H9 (cell line): Measurements from ENCODE around the gene VDR. TPM values are rescaled to one million over a fixed set of nuclear protein-coding genes. Genes with fewer than 3 reads are reported as not detected.

Source experiments
- DNase-seq: peaks from one replicate; pipeline ENCODE4 v3.0.0-alpha.2; 2017
- H2AFZ ChIP-seq: one replicate; pipeline ENCODE4 v1.6.1; 2013; ENCODE audit warnings: mild to moderate bottlenecking, low read length, control low read depth, moderate library complexity
- H2AK5ac ChIP-seq: 2 replicates; pipeline ENCODE4 v1.6.1; 2013; ENCODE audit warnings: low read length, control low read depth, mixed read lengths; ENCODE audit not compliant: insufficient read length
- H2BK120ac ChIP-seq: one replicate; pipeline ENCODE4 v1.6.1; 2013; ENCODE audit warnings: low read depth, mild to moderate bottlenecking, low read length, control low read depth, inconsistent platforms; ENCODE audit not compliant: poor library complexity, severe bottlenecking
- H2BK12ac ChIP-seq: 2 replicates; pipeline ENCODE4 v1.6.1; 2013; ENCODE audit warnings: low read length, control low read depth, mixed read lengths, low read depth; ENCODE audit not compliant: insufficient read length
- H2BK15ac ChIP-seq: 2 replicates; pipeline ENCODE4 v1.6.1; 2013; ENCODE audit warnings: low read depth, low read length, control low read depth
- H2BK20ac ChIP-seq: one replicate; pipeline ENCODE4 v1.6.1; 2013; ENCODE audit warnings: low read depth, mild to moderate bottlenecking, low read length, control low read depth, inconsistent platforms; ENCODE audit not compliant: poor library complexity, severe bottlenecking
- H2BK5ac ChIP-seq: 2 replicates; pipeline ENCODE4 v1.6.1; 2013; ENCODE audit warnings: low read length, control low read depth, mixed read lengths; ENCODE audit not compliant: insufficient read length
- H3K14ac ChIP-seq: 2 replicates; pipeline ENCODE4 v1.6.1; 2013; ENCODE audit warnings: low read length, control low read depth; ENCODE audit not compliant: insufficient read depth
- H3K18ac ChIP-seq: 2 replicates; pipeline ENCODE4 v1.6.1; 2013; ENCODE audit warnings: low read depth, mild to moderate bottlenecking, mixed read lengths, low read length, control low read depth; ENCODE audit not compliant: insufficient read length
- H3K23ac ChIP-seq: 2 replicates; pipeline ENCODE4 v1.6.1; 2013; ENCODE audit warnings: low read length, control low read depth, mixed read lengths, low read depth; ENCODE audit not compliant: insufficient read length
- H3K23me2 ChIP-seq: 2 replicates; pipeline ENCODE4 v1.6.1; 2013; ENCODE audit warnings: low read depth, mild to moderate bottlenecking, mixed read lengths, low read length, control low read depth; ENCODE audit not compliant: insufficient read length, poor library complexity, severe bottlenecking
- H3K27ac ChIP-seq: 2 replicates; pipeline ENCODE4 v1.5.1; 2013; ENCODE audit warnings: low read length, control low read depth, mixed read lengths, low read depth; ENCODE audit not compliant: insufficient read length
- H3K27me3 ChIP-seq: 2 replicates; pipeline ENCODE4 v1.6.1; 2013; ENCODE audit warnings: low read length, control low read depth, inconsistent platforms; ENCODE audit not compliant: insufficient read depth
- H3K4ac ChIP-seq: 2 replicates; pipeline ENCODE4 v1.6.1; 2013; ENCODE audit warnings: low read depth, mild to moderate bottlenecking, control low read depth, inconsistent platforms, low read length, moderate library complexity
- H3K4me1 ChIP-seq: 2 replicates; pipeline ENCODE4 v1.6.1; 2013; ENCODE audit warnings: low read length, control low read depth, inconsistent platforms; ENCODE audit not compliant: insufficient read depth
- H3K4me2 ChIP-seq: 2 replicates; pipeline ENCODE4 v1.6.1; 2013; ENCODE audit warnings: low read length, control low read depth, mixed read lengths; ENCODE audit not compliant: insufficient read length, insufficient read depth
- H3K56ac ChIP-seq: 2 replicates; pipeline ENCODE4 v1.6.1; 2013; ENCODE audit warnings: low read depth, mild to moderate bottlenecking, mixed read lengths, low read length, control low read depth; ENCODE audit not compliant: insufficient read length
- H3K79me1 ChIP-seq: 2 replicates; pipeline ENCODE4 v1.6.1; 2013; ENCODE audit warnings: low read depth, mild to moderate bottlenecking, moderate library complexity, low read length, control low read depth, inconsistent platforms; ENCODE audit not compliant: insufficient read depth, poor library complexity, severe bottlenecking
- H3K79me2 ChIP-seq: 2 replicates; pipeline ENCODE4 v1.6.1; 2013; ENCODE audit warnings: low read length, control low read depth, inconsistent platforms; ENCODE audit not compliant: insufficient read depth
- H3K9ac ChIP-seq: 2 replicates; pipeline ENCODE4 v1.6.1; 2013; ENCODE audit warnings: low read length, control low read depth, mixed read lengths; ENCODE audit not compliant: insufficient read length; ENCODE audit errors: extremely low read depth
- H3K9me3 ChIP-seq: one replicate; pipeline ENCODE4 v1.6.1; 2013; ENCODE audit warnings: low read depth, low read length, inconsistent platforms; ENCODE audit not compliant: control insufficient read depth
- H3T11ph ChIP-seq: one replicate; pipeline ENCODE4 v1.6.1; 2013; ENCODE audit warnings: mild to moderate bottlenecking, low read length, control low read depth, inconsistent platforms
- H4K20me1 ChIP-seq: one replicate; pipeline ENCODE4 v1.6.1; 2013; ENCODE audit not compliant: control insufficient read depth, insufficient read length, insufficient read depth
- H4K5ac ChIP-seq: 2 replicates; pipeline ENCODE4 v1.6.1; 2013; ENCODE audit warnings: low read depth, mild to moderate bottlenecking, mixed read lengths, low read length, control low read depth; ENCODE audit not compliant: insufficient read length
- H4K8ac ChIP-seq: replicated peaks from 2 replicates; pipeline ENCODE4 v1.6.1; 2013; ENCODE audit warnings: low read length, control low read depth, mixed read lengths, low read depth; ENCODE audit not compliant: insufficient read length
- H4K91ac ChIP-seq: 2 replicates; pipeline ENCODE4 v1.6.1; 2013; ENCODE audit warnings: low read depth, mild to moderate bottlenecking, moderate library complexity, mixed read lengths, low read length, control low read depth; ENCODE audit not compliant: insufficient read length
- H3K27ac Mint-ChIP-seq, 3 experiments: 2 replicates in 2 of 3; 3 replicates in 1 of 3; pipeline ENCODE4 v1.8.0; 2020 to 2021; ENCODE audit warnings: mixed read lengths in 3 of 3, mild to moderate bottlenecking in 1 of 3, moderate library complexity in 1 of 3
- H3K27me3 Mint-ChIP-seq: 2 replicates; pipeline ENCODE4 v1.8.0; 2021; ENCODE audit warnings: low read depth, mild to moderate bottlenecking, moderate library complexity, mixed read lengths
- H3K36me3 Mint-ChIP-seq, 3 experiments: 2 replicates in 2 of 3; 3 replicates in 1 of 3; pipeline ENCODE4 v1.8.0; 2020 to 2021; ENCODE audit warnings: low read depth in 3 of 3, mixed read lengths in 3 of 3; ENCODE audit not compliant: insufficient read depth in 1 of 3
- H3K4me1 Mint-ChIP-seq, 2 experiments: 2 replicates each; pipeline ENCODE4 v1.8.0; 2020; ENCODE audit warnings: mixed read lengths in 2 of 2
- H3K4me3 Mint-ChIP-seq, 2 experiments: 2 replicates in 1 of 2; 3 replicates in 1 of 2; pipeline ENCODE4 v1.8.0; 2020 to 2021; ENCODE audit warnings: mild to moderate bottlenecking in 2 of 2, mixed read lengths in 2 of 2, moderate library complexity in 1 of 2
- H3K9me3 Mint-ChIP-seq, 2 experiments: 2 replicates in 1 of 2; 3 replicates in 1 of 2; pipeline ENCODE4 v1.8.0; 2020; ENCODE audit warnings: mild to moderate bottlenecking in 2 of 2, mixed read lengths in 2 of 2, moderate library complexity in 1 of 2
- WGBS: extraction: QIAGEN DNeasy Blood & Tissue Kit; methylation state at CpG from one replicate; pipeline ENCODE4 v1.1.7; 2013; ENCODE audit warnings: missing lambda C conversion rate, low lambda C conversion rate, mixed read lengths; ENCODE audit not compliant: insufficient read length; ENCODE audit errors: extremely low coverage; 5-methylcytosine and 5-hydroxymethylcytosine counted together
- total RNA-seq: library from RNA; stranded (reverse); gene quantifications from 2 replicates; pipeline ENCODE4 v1.2.1, GENCODE V29; 2021
- TF ChIP-seq, protein P1 (sequence below): fragments of 200-600 bp; sonication (generic); conservative IDR thresholded peaks from 3 replicates; pipeline ENCODE4 v1.8.0; 2021; ENCODE audit warnings: antibody characterized with exemption, mild to moderate bottlenecking

The VDR gene
- total RNA-seq, 1 experiment from 2014 or later = 0.61 TPM

DNA sequence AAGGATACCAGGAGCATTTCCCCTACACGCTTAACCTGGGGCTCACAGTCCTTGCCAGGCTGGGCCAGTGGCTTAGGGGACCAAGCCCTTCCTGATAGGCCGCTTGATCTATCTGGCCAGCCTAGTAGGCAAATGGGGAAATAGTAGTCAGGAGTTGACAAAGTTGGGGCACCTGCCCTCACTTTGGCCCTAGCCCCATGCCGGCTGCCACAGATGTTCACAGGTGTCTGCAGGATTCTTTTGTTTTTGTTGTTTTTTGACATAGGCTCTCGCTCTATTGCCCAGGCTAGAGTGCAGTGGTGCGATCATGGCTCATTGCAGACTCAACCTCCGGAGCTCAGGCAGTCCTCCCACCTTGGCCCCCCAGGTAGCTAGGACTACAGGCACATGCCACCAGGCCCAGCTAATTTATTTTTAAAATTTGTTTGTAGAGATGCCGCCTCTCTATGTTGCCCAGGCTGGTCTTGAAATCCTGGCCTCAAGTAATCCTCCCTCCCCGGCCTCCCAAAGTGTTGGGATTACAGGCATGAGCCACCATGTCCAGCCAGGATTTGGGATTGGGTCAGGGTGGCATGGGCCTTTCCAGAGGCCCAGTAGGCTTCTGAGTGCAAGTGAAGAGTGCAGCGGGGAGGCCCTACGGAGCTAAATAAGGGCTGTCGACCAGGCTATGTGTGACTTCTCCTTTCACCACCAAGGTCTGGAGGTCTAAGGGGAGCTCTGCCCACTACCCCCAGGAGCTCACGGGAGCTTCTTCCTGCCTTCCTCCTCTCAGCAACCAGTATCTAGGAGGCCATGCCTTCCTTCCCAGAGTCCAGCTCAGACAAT lies 69.6 kb downstream of the VDR start:
- no peak overlapping the region for H2AK5ac ChIP-seq
- no peak overlapping the region for H4K8ac ChIP-seq
- H2BK20ac ChIP-seq = no peak overlapping the region
- no peak overlapping the region for H3K4ac ChIP-seq
- no peak overlapping the region for H3K23ac ChIP-seq
- H3K9ac ChIP-seq = no peak overlapping the region
- H3K23me2 ChIP-seq = no peaks in the 10 kb centered on the region
- H4K20me1 ChIP-seq = no peaks in the 10 kb centered on the region
- Mint-ChIP-seq H3K27me3 (peaks cover 7% of the 10 kb centered on the region), H3K4me3 (no peak overlapping the region; a peak in 1 of 5 replicates), H3K4me1 (peaks cover 18 to 35% of the 10 kb centered on the region in 2 experiments), H3K27ac (no peak overlapping the region; a peak in 1 of 7 replicates), H3K36me3 (no peaks in the 10 kb centered on the region), H3K9me3 (no peaks in the 10 kb centered on the region; a peak in 3 of 5 replicates)
- no peaks in the 10 kb centered on the region for H3K9me3 ChIP-seq
- H3K4me2 ChIP-seq = no peak overlapping the region
- no peaks in the 10 kb centered on the region for H3K79me2 ChIP-seq
- no peak overlapping the region for H2BK15ac ChIP-seq
- no peak overlapping the region for H4K5ac ChIP-seq
- no peak overlapping the region for H3K18ac ChIP-seq
- H4K91ac ChIP-seq = no peak overlapping the region
- H2BK120ac ChIP-seq = no peak overlapping the region
- peak; percentile 28 for DNase-seq
- H2BK12ac ChIP-seq = no peak overlapping the region
- no CpG with 5 or more reads among the region's 12 CpGs for WGBS
- H3K27me3 ChIP-seq = no peaks in the 10 kb centered on the region
- peaks cover 4% of the 10 kb centered on the region; the same call in 1 of the 2 replicates for H3K4me1 ChIP-seq
- no peak overlapping the region for H3K27ac ChIP-seq
- H3K14ac ChIP-seq = no peak overlapping the region; the same call in 1 of the 2 replicates
- H2AFZ ChIP-seq = no peak overlapping the region
- H3K79me1 ChIP-seq = no peaks in the 10 kb centered on the region
- H3K56ac ChIP-seq = no peak overlapping the region
- no peak overlapping the region for H2BK5ac ChIP-seq
- H3T11ph ChIP-seq = no peak overlapping the region
- TF ChIP-seq, protein P1, sequence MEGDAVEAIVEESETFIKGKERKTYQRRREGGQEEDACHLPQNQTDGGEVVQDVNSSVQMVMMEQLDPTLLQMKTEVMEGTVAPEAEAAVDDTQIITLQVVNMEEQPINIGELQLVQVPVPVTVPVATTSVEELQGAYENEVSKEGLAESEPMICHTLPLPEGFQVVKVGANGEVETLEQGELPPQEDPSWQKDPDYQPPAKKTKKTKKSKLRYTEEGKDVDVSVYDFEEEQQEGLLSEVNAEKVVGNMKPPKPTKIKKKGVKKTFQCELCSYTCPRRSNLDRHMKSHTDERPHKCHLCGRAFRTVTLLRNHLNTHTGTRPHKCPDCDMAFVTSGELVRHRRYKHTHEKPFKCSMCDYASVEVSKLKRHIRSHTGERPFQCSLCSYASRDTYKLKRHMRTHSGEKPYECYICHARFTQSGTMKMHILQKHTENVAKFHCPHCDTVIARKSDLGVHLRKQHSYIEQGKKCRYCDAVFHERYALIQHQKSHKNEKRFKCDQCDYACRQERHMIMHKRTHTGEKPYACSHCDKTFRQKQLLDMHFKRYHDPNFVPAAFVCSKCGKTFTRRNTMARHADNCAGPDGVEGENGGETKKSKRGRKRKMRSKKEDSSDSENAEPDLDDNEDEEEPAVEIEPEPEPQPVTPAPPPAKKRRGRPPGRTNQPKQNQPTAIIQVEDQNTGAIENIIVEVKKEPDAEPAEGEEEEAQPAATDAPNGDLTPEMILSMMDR = no peak
